ENCODE data around the gene NRP2.

The NRP2 gene

DNA sequence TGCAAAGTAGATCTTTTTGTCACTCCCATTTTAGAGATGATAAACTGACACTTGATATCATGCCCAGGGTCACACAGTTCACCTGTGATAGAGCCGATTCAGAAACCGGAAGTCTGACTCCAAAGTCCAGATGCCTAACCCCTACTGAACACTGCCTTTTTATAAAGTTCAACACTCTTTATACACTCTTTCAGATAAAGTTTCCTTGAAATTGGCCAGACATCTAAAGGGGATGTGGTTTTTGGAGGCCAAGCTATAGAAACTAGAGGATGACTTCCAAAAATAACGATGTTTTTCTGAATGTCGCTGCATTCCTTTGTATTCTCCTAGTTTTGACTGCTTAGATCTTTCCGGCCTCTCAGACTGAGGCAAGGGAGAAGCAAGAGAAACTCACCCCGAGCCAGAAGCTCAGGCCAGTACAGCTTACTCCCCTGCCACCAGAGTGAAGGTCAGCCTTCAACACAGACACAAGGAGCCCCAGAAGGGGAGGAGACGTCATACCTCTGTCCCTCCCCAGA lies 61.8 kb downstream of the NRP2 start:
- Histone ChIP-seq H3K27me3 (ENCODE audit: low read depth) (no peaks in the 10 kb centered on the region), H3K36me3 (replicated peaks) (no peaks in the 10 kb centered on the region), H3K4me3 (no peak overlapping the region), H3K9me3 (no peaks in the 10 kb centered on the region; the same call in 1 of the 2 replicates), H3K4me1 (peaks cover 10% of the 10 kb centered on the region)
- in situ Hi-C loops (cut with MboI; ENCODE audit: low sequenced_read_pairs) = no loop called here
- no peak for DNase-seq (ENCODE audit: low spot score in 2 of 2)

DNA sequence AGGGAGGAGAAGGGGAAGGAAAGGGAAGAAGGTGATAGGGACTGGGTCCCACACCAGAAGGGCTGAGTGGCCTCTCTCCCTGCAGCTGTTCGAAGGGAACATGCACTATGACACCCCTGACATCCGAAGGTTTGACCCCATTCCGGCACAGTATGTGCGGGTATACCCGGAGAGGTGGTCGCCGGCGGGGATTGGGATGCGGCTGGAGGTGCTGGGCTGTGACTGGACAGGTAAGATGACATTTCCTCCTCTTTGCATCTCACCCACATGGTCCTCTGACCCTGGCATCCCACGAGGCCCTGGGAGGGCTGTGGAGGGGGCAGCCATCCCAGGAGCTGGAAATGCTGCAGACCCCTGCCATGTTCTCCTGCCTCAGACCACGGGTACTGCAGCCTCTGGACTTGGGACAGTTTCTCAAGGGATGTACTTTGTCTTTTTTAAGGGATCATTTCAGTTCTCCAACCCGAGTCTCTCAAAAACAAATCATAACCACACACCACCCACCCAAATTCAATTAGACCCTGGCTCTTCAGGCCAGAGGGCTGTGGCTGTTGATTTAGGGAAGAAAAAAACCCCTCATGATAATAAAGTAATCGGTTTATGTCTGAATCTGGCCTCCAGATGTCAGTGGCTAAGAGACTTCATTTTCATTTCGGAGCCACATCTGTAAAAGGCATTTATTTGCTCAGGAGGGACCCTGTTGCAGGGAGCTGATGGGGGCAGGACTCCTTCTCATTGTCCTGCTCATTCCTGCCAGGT lies 63.5 kb downstream of the NRP2 start:
- Histone ChIP-seq H3K4me3 (no peak overlapping the region), H3K9me3 (no peaks in the 10 kb centered on the region; the same call in 1 of the 2 replicates), H3K4me1 (peaks cover 12% of the 10 kb centered on the region), H3K27me3 (ENCODE audit: low read depth) (no peaks in the 10 kb centered on the region), H3K36me3 (replicated peaks) (no peaks in the 10 kb centered on the region)
- no peak for DNase-seq (ENCODE audit: low spot score in 2 of 2)
- in situ Hi-C loops (cut with MboI; ENCODE audit: low sequenced_read_pairs) = no loop called here

DNA sequence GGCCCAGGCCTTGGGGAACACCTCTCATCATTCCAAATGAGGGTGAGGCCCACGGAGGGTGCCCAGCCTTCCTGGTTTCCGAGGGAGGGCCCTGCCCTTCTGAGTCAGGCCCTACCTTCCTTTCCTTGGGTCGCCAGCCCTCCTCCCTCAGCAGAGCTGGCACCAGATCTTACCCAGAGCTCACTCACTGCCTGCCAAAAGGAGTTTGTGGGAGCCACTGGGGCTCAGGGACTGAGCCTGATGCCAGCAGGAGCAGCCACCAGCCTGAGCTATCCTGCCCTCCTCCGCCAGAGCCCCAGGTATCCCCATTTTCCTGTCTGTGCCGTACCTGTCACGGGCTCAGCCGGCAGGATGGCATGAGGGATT lies 64.1 kb downstream of the NRP2 start:
- Histone ChIP-seq H3K4me3 (no peak overlapping the region), H3K9me3 (no peaks in the 10 kb centered on the region; the same call in 1 of the 2 replicates), H3K27me3 (ENCODE audit: low read depth) (no peaks in the 10 kb centered on the region), H3K36me3 (replicated peaks) (no peaks in the 10 kb centered on the region), H3K4me1 (peaks cover 12% of the 10 kb centered on the region)
- in situ Hi-C loops (cut with MboI; ENCODE audit: low sequenced_read_pairs) = no loop called here
- DNase-seq (ENCODE audit: low spot score in 2 of 2) = no peak

DNA sequence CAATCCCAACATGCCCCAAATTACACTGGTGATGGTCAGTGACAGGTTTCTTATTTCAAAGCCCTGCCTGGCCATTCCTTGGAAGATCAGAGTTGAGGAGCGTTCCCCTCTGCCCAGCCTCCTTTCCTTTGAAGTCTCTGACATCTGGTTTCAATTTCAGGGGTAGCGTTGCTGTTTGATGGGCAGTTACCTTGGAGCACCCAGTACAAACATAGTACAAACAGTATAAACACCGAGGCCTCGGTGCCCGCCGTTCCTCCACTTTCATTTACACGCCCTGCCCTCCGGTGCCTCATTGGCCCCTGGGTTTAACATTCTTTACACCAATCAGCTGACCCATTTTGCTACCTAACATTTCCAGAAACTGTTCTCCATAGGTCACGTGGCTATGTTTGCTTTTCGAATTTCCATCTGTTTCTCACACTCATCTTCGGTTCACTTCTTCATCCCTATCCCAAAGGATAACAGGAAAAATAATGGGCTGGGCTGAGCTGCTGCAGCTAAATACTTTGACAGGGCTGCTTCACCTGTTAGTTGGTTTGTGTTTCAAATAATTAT lies 65.6 kb downstream of the NRP2 start:
- DNase-seq (ENCODE audit: low spot score in 2 of 2) = no peak
- Histone ChIP-seq H3K4me1 (peaks cover 12% of the 10 kb centered on the region), H3K36me3 (replicated peaks) (no peaks in the 10 kb centered on the region), H3K9me3 (no peaks in the 10 kb centered on the region; the same call in 1 of the 2 replicates), H3K27me3 (ENCODE audit: low read depth) (no peaks in the 10 kb centered on the region), H3K4me3 (no peak overlapping the region)
- in situ Hi-C loops (cut with MboI; ENCODE audit: low sequenced_read_pairs) = no loop called here

DNA sequence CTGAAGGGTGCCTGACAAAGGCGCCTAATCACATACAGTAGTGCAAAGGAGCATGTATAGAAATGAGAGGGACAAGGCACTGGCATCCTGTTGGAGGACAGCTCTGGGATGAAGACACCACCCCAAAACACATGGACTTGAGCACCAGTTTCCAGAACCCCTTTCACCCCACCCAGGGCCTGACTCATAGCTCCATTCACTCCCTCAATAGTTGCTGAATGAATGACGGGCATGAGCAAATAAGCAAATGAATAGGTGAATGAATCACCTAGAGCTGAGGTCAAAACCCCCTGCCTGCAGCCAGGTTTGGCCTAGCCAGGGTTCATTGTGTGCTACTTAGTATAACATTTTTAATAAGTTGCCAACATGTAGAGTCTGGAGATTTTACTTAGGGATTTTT lies 66.3 kb downstream of the NRP2 start:
- in situ Hi-C loops (cut with MboI; ENCODE audit: low sequenced_read_pairs) = no loop called here
- Histone ChIP-seq H3K4me3 (no peak overlapping the region), H3K4me1 (peaks cover 12% of the 10 kb centered on the region), H3K9me3 (no peaks in the 10 kb centered on the region; the same call in 1 of the 2 replicates), H3K36me3 (replicated peaks) (no peaks in the 10 kb centered on the region), H3K27me3 (ENCODE audit: low read depth) (no peaks in the 10 kb centered on the region)
- peak; percentile 29 to 30 for DNase-seq (ENCODE audit: low spot score in 2 of 2)

GRCh38 chr2:205749078-205749477 lies 66.8 kb downstream of the NRP2 start:
- in situ Hi-C loops (cut with MboI; ENCODE audit: low sequenced_read_pairs) = no loop called here
- Histone ChIP-seq H3K4me3 (no peak overlapping the region), H3K27me3 (ENCODE audit: low read depth) (no peaks in the 10 kb centered on the region), H3K36me3 (replicated peaks) (no peaks in the 10 kb centered on the region), H3K4me1 (peaks cover 12% of the 10 kb centered on the region), H3K9me3 (no peaks in the 10 kb centered on the region; the same call in 1 of the 2 replicates)
- DNase-seq (ENCODE audit: low spot score in 2 of 2) = no peak

GRCh38 chr2:205750797-205751196 lies 68.5 kb downstream of the NRP2 start:
- Histone ChIP-seq H3K9me3 (no peaks in the 10 kb centered on the region; the same call in 1 of the 2 replicates), H3K36me3 (replicated peaks) (no peaks in the 10 kb centered on the region), H3K4me3 (no peak overlapping the region), H3K4me1 (peaks cover 12% of the 10 kb centered on the region), H3K27me3 (ENCODE audit: low read depth) (no peaks in the 10 kb centered on the region)
- in situ Hi-C loops (cut with MboI; ENCODE audit: low sequenced_read_pairs) = no loop called here
- no peak for DNase-seq (ENCODE audit: low spot score in 2 of 2)

GRCh38 chr2:205751569-205752031 lies 69.3 kb downstream of the NRP2 start:
- H3K27me3 ChIP-seq (ENCODE audit: low read depth) = no peaks in the 10 kb centered on the region
- H3K9me3 ChIP-seq = no peaks in the 10 kb centered on the region; the same call in 1 of the 2 replicates
- DNase-seq (ENCODE audit: low spot score in 2 of 2) = no peak
- in situ Hi-C loops (cut with MboI; ENCODE audit: low sequenced_read_pairs) = no loop called here
- no peaks in the 10 kb centered on the region for H3K36me3 ChIP-seq (replicated peaks)
- peaks cover 12% of the 10 kb centered on the region for H3K4me1 ChIP-seq
- no peak overlapping the region for H3K4me3 ChIP-seq

GRCh38 chr2:205752296-205752820 lies 70.1 kb downstream of the NRP2 start:
- DNase-seq (ENCODE audit: low spot score in 2 of 2) = no peak
- H3K36me3 ChIP-seq (replicated peaks) = no peaks in the 10 kb centered on the region
- in situ Hi-C loops (cut with MboI; ENCODE audit: low sequenced_read_pairs) = no loop called here
- no peaks in the 10 kb centered on the region for H3K27me3 ChIP-seq (ENCODE audit: low read depth)
- peaks cover 12% of the 10 kb centered on the region for H3K4me1 ChIP-seq
- H3K9me3 ChIP-seq = no peaks in the 10 kb centered on the region; the same call in 1 of the 2 replicates
- H3K4me3 ChIP-seq = no peak overlapping the region

- in situ Hi-C loops (cut with MboI; ENCODE audit: low sequenced_read_pairs) = no loop called here
- no peak overlapping the region for H3K4me3 ChIP-seq
- no peaks in the 10 kb centered on the region; the same call in 1 of the 2 replicates for H3K9me3 ChIP-seq
- H3K4me1 ChIP-seq = peaks cover 12% of the 10 kb centered on the region
- H3K36me3 ChIP-seq (replicated peaks) = no peaks in the 10 kb centered on the region
- DNase-seq (ENCODE audit: low spot score in 2 of 2) = no peak
- H3K27me3 ChIP-seq (ENCODE audit: low read depth) = no peaks in the 10 kb centered on the region
Observed at GRCh38 chr2:205752924-205753323, 70.6 kb downstream of the NRP2 start.

- no peak overlapping the region for H3K4me3 ChIP-seq
- in situ Hi-C loops (cut with MboI; ENCODE audit: low sequenced_read_pairs) = no loop called here
- no peaks in the 10 kb centered on the region for H3K9me3 ChIP-seq
- no peak for DNase-seq (ENCODE audit: low spot score in 2 of 2)
- H3K27me3 ChIP-seq (ENCODE audit: low read depth) = no peaks in the 10 kb centered on the region; the same call in 1 of the 2 replicates
- H3K36me3 ChIP-seq (replicated peaks) = no peaks in the 10 kb centered on the region
- no peaks in the 10 kb centered on the region for H3K4me1 ChIP-seq
Observed at GRCh38 chr2:205754285-205754923, 72.1 kb downstream of the NRP2 start.

- no peaks in the 10 kb centered on the region for H3K4me1 ChIP-seq
- peaks cover 3% of the 10 kb centered on the region; the same call in 1 of the 2 replicates for H3K27me3 ChIP-seq (ENCODE audit: low read depth)
- H3K36me3 ChIP-seq (replicated peaks) = no peaks in the 10 kb centered on the region
- H3K4me3 ChIP-seq = no peak overlapping the region
- in situ Hi-C loops (cut with MboI; ENCODE audit: low sequenced_read_pairs) = no loop called here
- no peaks in the 10 kb centered on the region for H3K9me3 ChIP-seq
- no peak for DNase-seq (ENCODE audit: low spot score in 2 of 2)
Observed at GRCh38 chr2:205754924-205755321, 72.6 kb downstream of the NRP2 start.

DNA sequence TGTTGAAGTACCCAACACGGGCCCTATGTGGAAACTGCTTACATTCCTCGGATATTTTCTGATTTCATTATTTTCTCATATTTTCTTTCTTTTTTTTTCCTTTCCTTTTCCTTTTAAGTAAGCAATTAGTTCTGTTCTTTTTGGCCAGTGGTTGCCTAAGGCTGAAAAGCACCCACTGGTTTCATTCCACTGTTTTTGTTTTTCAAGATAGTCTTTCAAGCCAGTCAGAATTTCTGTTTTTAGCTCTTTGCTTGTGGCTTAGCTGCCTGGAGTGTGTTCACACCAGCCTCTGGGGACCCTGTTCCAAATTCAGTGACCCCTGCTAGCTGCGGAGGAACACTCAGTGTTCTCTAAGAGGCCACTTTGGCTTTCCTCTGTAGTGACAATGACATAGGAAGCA lies 73.6 kb downstream of the NRP2 start:
- in situ Hi-C loops (cut with MboI; ENCODE audit: low sequenced_read_pairs) = no loop called here
- no peak for DNase-seq (ENCODE audit: low spot score in 2 of 2)
- Histone ChIP-seq H3K9me3 (no peaks in the 10 kb centered on the region), H3K36me3 (replicated peaks) (no peaks in the 10 kb centered on the region), H3K4me1 (no peaks in the 10 kb centered on the region), H3K4me3 (no peak overlapping the region), H3K27me3 (ENCODE audit: low read depth) (peaks cover 3% of the 10 kb centered on the region; the same call in 1 of the 2 replicates)
